ENCODE results near the gene VLDLR.

Gene VLDLR

GRCh38 chr9:2621722-2622460 is at the start of gene VLDLR:
VLDLR (plus strand) TSS chr9:2621787; CDS start chr9:2622190, 403 bp downstream.
- peaks cover 24% of the 10 kb centered on the region for H3K27me3 ChIP-seq (ENCODE audit: control insufficient read depth, insufficient read depth, low read length)
- H3K9me3 ChIP-seq (ENCODE audit: control insufficient read depth, insufficient read depth, low read length) = no peaks in the 10 kb centered on the region
- H3K4me1 ChIP-seq (ENCODE audit: control insufficient read depth, insufficient read depth, low read length) = peaks cover 11% of the 10 kb centered on the region
- peak within 1 kb of the TSS; percentile 86 for H3K4me3 ChIP-seq (ENCODE audit: low read depth, low read length)
- H3K9ac ChIP-seq (ENCODE audit: low read depth, low read length) = peak within 1 kb of the TSS; percentile 57
- H3K36me3 ChIP-seq (ENCODE audit: control insufficient read depth, insufficient read depth, low read length) = no peaks in the 10 kb centered on the region

DNA sequence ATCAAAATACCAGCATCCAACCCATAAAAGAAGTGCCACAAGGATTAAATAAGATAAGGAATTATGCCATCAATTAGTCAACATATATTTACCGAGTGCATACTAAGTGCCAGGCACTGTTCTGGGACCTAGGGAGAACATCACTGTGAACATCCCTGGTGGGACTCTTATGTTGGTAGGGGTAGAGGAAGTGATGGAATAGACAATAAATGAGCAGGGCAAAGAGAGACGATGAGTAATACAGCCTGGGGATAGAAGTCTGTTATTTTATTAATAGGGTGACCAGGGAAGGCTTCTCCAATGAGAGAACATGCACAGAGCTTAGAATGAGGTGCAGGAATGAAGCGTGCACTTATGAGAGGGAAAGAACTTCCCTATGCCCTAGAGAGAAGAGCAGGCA is 47.4 kb upstream of the VLDLR start:
- H3K36me3 ChIP-seq (ENCODE audit: control insufficient read depth, insufficient read depth, low read length) = no peaks in the 10 kb centered on the region
- no peak overlapping the region for H3K9ac ChIP-seq (ENCODE audit: low read depth, low read length)
- H3K4me1 ChIP-seq (ENCODE audit: control insufficient read depth, insufficient read depth, low read length) = no peaks in the 10 kb centered on the region
- no peaks in the 10 kb centered on the region for H3K27me3 ChIP-seq (ENCODE audit: control insufficient read depth, insufficient read depth, low read length)
- no peaks in the 10 kb centered on the region for H3K9me3 ChIP-seq (ENCODE audit: control insufficient read depth, insufficient read depth, low read length)
- no peak overlapping the region for H3K4me3 ChIP-seq (ENCODE audit: low read depth, low read length)

- Histone ChIP-seq H3K4me1 (ENCODE audit: control insufficient read depth, insufficient read depth, low read length) (no peaks in the 10 kb centered on the region), H3K4me3 (ENCODE audit: low read depth, low read length) (no peak overlapping the region), H3K36me3 (ENCODE audit: control insufficient read depth, insufficient read depth, low read length) (no peaks in the 10 kb centered on the region), H3K27me3 (ENCODE audit: control insufficient read depth, insufficient read depth, low read length) (no peaks in the 10 kb centered on the region), H3K9ac (ENCODE audit: low read depth, low read length) (no peak overlapping the region), H3K9me3 (ENCODE audit: control insufficient read depth, insufficient read depth, low read length) (no peaks in the 10 kb centered on the region)
These were observed 45.0 kb upstream of the VLDLR start for GRCh38 chr9:2576631-2577030.

- Histone ChIP-seq H3K27me3 (ENCODE audit: control insufficient read depth, insufficient read depth, low read length) (no peaks in the 10 kb centered on the region), H3K36me3 (ENCODE audit: control insufficient read depth, insufficient read depth, low read length) (no peaks in the 10 kb centered on the region), H3K9me3 (ENCODE audit: control insufficient read depth, insufficient read depth, low read length) (no peaks in the 10 kb centered on the region), H3K4me3 (ENCODE audit: low read depth, low read length) (no peak overlapping the region), H3K9ac (ENCODE audit: low read depth, low read length) (no peak overlapping the region), H3K4me1 (ENCODE audit: control insufficient read depth, insufficient read depth, low read length) (no peaks in the 10 kb centered on the region)
These were observed 38.1 kb upstream of the VLDLR start for GRCh38 chr9:2583308-2584013.

- peaks cover 24% of the 10 kb centered on the region for H3K9me3 ChIP-seq (ENCODE audit: control insufficient read depth, insufficient read depth, low read length)
- H3K36me3 ChIP-seq (ENCODE audit: control insufficient read depth, insufficient read depth, low read length) = peaks cover 4% of the 10 kb centered on the region
- H3K4me1 ChIP-seq (ENCODE audit: control insufficient read depth, insufficient read depth, low read length) = no peaks in the 10 kb centered on the region
- no peak overlapping the region for H3K9ac ChIP-seq (ENCODE audit: low read depth, low read length)
- H3K27me3 ChIP-seq (ENCODE audit: control insufficient read depth, insufficient read depth, low read length) = no peaks in the 10 kb centered on the region
- H3K4me3 ChIP-seq (ENCODE audit: low read depth, low read length) = no peak overlapping the region
These were observed 29.6 kb upstream of the VLDLR start for GRCh38 chr9:2591967-2592366.

DNA sequence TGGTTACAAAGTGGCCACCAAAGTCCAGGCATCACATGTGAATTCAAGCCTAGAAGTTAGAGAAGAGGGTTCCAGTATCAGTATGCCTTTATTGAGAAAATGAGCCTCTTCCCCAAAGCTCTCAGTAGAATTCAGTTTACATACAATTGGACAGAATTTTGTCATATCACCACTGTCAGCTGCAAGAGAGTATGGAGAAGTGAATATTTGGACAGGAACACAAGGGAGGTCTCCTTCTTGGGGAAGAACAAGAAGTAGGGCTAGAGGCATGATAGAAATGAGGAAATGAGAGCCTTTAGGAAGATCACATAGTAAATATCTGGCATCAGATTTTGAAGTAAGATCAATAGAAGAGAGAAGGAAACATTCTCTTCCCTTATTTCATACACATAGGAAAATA is 27.8 kb upstream of the VLDLR start:
- Histone ChIP-seq H3K9me3 (ENCODE audit: control insufficient read depth, insufficient read depth, low read length) (peaks cover 24% of the 10 kb centered on the region), H3K36me3 (ENCODE audit: control insufficient read depth, insufficient read depth, low read length) (peaks cover 4% of the 10 kb centered on the region), H3K4me1 (ENCODE audit: control insufficient read depth, insufficient read depth, low read length) (no peaks in the 10 kb centered on the region), H3K4me3 (ENCODE audit: low read depth, low read length) (no peak overlapping the region), H3K27me3 (ENCODE audit: control insufficient read depth, insufficient read depth, low read length) (no peaks in the 10 kb centered on the region), H3K9ac (ENCODE audit: low read depth, low read length) (no peak overlapping the region)

DNA sequence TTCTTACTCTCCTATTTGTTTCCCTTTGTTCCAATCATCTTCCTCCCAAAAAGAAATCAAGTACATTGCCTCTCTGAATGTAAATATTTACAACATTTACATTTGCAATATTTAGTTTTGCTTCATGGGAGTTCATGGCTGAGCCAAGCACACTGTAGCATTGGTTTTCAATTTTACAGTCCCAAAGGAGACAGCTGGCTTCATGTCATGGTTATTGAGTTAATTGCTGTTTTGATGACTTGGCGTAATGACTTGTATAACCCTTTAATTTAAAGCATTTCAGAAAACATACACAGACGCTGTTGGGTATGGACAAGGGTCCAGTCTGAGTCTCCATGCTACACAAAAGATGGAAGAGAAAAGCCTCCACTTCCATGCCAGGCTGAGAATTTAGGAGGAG is 25.6 kb upstream of the VLDLR start:
- Histone ChIP-seq H3K36me3 (ENCODE audit: control insufficient read depth, insufficient read depth, low read length) (peaks cover 4% of the 10 kb centered on the region), H3K9me3 (ENCODE audit: control insufficient read depth, insufficient read depth, low read length) (peaks cover 23% of the 10 kb centered on the region), H3K4me3 (ENCODE audit: low read depth, low read length) (no peak overlapping the region), H3K9ac (ENCODE audit: low read depth, low read length) (no peak overlapping the region), H3K4me1 (ENCODE audit: control insufficient read depth, insufficient read depth, low read length) (no peaks in the 10 kb centered on the region), H3K27me3 (ENCODE audit: control insufficient read depth, insufficient read depth, low read length) (no peaks in the 10 kb centered on the region)

GRCh38 chr9:2597483-2597882 is 24.1 kb upstream of the VLDLR start:
- Histone ChIP-seq H3K9ac (ENCODE audit: low read depth, low read length) (no peak overlapping the region), H3K4me1 (ENCODE audit: control insufficient read depth, insufficient read depth, low read length) (no peaks in the 10 kb centered on the region), H3K4me3 (ENCODE audit: low read depth, low read length) (no peak overlapping the region), H3K36me3 (ENCODE audit: control insufficient read depth, insufficient read depth, low read length) (peaks cover 4% of the 10 kb centered on the region), H3K27me3 (ENCODE audit: control insufficient read depth, insufficient read depth, low read length) (no peaks in the 10 kb centered on the region), H3K9me3 (ENCODE audit: control insufficient read depth, insufficient read depth, low read length) (peaks cover 10% of the 10 kb centered on the region)

DNA sequence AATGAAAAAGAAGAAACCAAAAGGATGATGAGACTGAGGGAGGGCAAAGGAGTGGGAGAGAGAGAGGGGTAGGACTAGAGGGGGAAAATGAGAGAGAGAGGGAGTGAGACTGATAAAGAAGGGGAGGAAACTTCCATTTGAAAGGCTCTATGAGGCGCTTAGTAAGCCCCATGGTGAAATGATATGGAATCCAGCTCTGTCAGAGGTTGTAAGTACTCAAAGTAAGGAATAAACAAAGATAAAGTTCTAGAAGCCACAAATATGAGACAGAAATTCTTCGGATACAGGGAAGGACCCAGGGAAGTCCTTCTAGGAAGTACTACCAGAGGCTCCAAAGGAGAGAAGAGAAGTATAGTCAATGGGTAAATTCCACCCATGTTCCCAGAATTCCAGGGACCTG is 21.7 kb upstream of the VLDLR start:
- no peak overlapping the region for H3K4me3 ChIP-seq (ENCODE audit: low read depth, low read length)
- no peaks in the 10 kb centered on the region for H3K4me1 ChIP-seq (ENCODE audit: control insufficient read depth, insufficient read depth, low read length)
- no peaks in the 10 kb centered on the region for H3K27me3 ChIP-seq (ENCODE audit: control insufficient read depth, insufficient read depth, low read length)
- H3K36me3 ChIP-seq (ENCODE audit: control insufficient read depth, insufficient read depth, low read length) = no peaks in the 10 kb centered on the region
- H3K9me3 ChIP-seq (ENCODE audit: control insufficient read depth, insufficient read depth, low read length) = no peaks in the 10 kb centered on the region
- no peak overlapping the region for H3K9ac ChIP-seq (ENCODE audit: low read depth, low read length)

DNA sequence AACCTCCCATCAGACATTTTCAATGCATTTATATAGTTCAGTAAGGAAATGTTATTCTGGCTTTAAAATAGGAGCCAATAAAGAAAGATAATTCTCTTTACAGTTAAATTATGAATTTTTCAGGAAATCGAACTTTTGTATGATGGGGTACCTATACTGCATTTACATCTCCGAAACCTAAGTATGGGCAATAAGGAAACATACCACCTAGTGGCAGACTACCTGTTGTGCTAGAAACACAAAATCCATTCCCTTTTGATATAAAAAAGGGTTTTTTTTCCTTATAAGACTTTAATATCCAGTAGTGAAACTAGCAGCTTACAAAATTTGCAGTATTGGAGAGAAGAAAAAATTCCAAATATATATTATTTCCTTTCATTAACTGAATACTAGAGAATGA is 21.3 kb upstream of the VLDLR start:
- Histone ChIP-seq H3K4me1 (ENCODE audit: control insufficient read depth, insufficient read depth, low read length) (no peaks in the 10 kb centered on the region), H3K9me3 (ENCODE audit: control insufficient read depth, insufficient read depth, low read length) (no peaks in the 10 kb centered on the region), H3K36me3 (ENCODE audit: control insufficient read depth, insufficient read depth, low read length) (no peaks in the 10 kb centered on the region), H3K4me3 (ENCODE audit: low read depth, low read length) (no peak overlapping the region), H3K9ac (ENCODE audit: low read depth, low read length) (no peak overlapping the region), H3K27me3 (ENCODE audit: control insufficient read depth, insufficient read depth, low read length) (no peaks in the 10 kb centered on the region)

DNA sequence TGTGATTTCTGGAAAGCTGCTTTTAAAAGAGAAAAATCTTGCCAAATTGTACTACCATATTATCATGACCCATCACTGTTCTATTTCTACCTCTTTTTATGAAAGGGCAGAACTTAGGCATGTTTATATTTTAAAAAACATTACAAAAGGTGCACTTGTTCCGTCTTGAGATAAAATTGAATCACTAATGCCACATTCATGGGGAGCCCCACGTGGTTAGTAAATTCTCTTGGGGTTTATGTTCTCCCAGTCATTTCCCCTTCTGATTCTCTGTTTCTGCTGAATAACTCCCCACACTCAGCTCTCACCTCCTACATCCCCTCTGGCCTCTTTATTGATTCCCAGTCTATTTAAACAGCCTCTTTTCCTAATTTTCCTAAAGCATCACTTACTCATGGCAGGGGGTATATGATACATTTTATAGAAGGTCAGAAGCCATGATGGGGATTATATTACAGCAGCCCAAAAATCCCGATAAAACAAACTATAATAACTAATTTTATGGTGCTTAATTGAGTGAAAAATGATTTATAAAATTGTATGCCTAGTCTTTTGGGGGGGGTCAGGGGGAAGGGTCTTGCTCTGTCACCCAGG is 19.7 kb upstream of the VLDLR start:
- Histone ChIP-seq H3K9ac (ENCODE audit: low read depth, low read length) (no peak overlapping the region), H3K4me3 (ENCODE audit: low read depth, low read length) (no peak overlapping the region), H3K27me3 (ENCODE audit: control insufficient read depth, insufficient read depth, low read length) (no peaks in the 10 kb centered on the region), H3K36me3 (ENCODE audit: control insufficient read depth, insufficient read depth, low read length) (no peaks in the 10 kb centered on the region), H3K4me1 (ENCODE audit: control insufficient read depth, insufficient read depth, low read length) (no peaks in the 10 kb centered on the region), H3K9me3 (ENCODE audit: control insufficient read depth, insufficient read depth, low read length) (no peaks in the 10 kb centered on the region)

- no peak overlapping the region for H3K4me3 ChIP-seq (ENCODE audit: low read depth, low read length)
These were observed 18.9 kb upstream of the VLDLR start for GRCh38 chr9:2602704-2603116.

More at GRCh38 chr9:2602704-2603116, 18.9 kb upstream of the VLDLR start:
- Histone ChIP-seq H3K27me3 (ENCODE audit: control insufficient read depth, insufficient read depth, low read length) (no peaks in the 10 kb centered on the region), H3K9ac (ENCODE audit: low read depth, low read length) (no peak overlapping the region), H3K9me3 (ENCODE audit: control insufficient read depth, insufficient read depth, low read length) (no peaks in the 10 kb centered on the region), H3K4me1 (ENCODE audit: control insufficient read depth, insufficient read depth, low read length) (no peaks in the 10 kb centered on the region), H3K36me3 (ENCODE audit: control insufficient read depth, insufficient read depth, low read length) (no peaks in the 10 kb centered on the region)

Measured in iPS-15b (cell line).